GM18505 (cell line): ENCODE results near the gene AP2M1.
"Not testable (repeated sequence)": the region's sequence is repeated elsewhere in the genome, so short reads cannot be mapped to it uniquely, and the experiment has no call there.

Experiments used
- ATAC-seq: cut with Tn5 transposase; IDR thresholded peaks from one replicate; pipeline ENCODE4 v1.9.1; 2021; ENCODE audit not compliant: unreplicated experiment
- POLR2A ChIP-seq: IDR thresholded peaks from 4 replicates; pipeline ENCODE4 v1.6.1; 2011; ENCODE audit warnings: borderline replicate concordance; ENCODE audit not compliant: insufficient read depth, insufficient read length; ENCODE audit errors: extremely low read depth

Gene AP2M1

GRCh38 chr3:184149123-184149522 is 25.5 kb upstream of the AP2M1 start:
- no peak for ATAC-seq
- no peak for TF ChIP-seq POLR2A

- ATAC-seq = not testable (repeated sequence)
These were observed 24.9 kb upstream of the AP2M1 start for GRCh38 chr3:184149770-184150169.

DNA sequence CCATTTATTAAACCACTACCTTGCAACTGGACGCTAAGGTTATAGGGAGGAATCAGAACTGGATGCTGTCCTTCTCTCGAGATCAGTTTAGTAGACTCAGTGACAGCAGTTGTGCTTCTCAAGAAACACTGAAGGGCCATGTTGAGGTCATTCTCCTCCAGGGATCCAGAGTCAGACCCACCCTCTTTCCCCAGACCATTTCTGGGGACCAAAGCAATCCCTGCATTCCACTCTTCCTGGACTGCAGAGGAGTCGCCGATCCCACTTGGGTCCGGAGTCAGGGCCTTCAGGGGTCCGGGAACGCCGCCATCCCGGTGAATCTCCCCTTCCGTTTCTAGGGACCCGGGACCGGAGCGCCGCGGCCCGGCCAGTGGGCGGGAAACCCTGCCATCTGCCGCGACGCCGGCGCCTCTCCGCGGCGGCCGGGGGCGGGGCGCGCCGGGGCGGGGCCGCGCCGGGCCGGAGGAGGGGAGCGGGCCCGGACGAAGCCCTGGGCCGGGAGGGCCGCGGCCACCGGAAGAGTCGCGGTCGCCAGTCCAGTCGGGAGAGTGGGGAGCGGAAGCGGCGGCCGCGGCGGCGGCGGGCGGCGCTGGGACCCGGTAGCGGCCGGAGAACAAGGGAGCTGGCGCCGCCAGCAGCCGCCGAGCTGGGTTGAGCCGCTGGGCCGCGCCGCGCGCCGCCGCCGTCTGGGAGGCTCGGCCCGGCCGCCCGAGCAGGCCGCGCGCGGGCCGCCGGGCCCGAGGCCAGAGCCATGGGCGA is 19.6 kb upstream of the AP2M1 start, which contains the start of gene DVL3:
Gene DVL3, plus strand, starts transcription at position 493 of the 759 bp plus-strand sequence. Its CDS starts 259 bp downstream, at position 752.
- ATAC-seq = peak; percentile 61

DNA sequence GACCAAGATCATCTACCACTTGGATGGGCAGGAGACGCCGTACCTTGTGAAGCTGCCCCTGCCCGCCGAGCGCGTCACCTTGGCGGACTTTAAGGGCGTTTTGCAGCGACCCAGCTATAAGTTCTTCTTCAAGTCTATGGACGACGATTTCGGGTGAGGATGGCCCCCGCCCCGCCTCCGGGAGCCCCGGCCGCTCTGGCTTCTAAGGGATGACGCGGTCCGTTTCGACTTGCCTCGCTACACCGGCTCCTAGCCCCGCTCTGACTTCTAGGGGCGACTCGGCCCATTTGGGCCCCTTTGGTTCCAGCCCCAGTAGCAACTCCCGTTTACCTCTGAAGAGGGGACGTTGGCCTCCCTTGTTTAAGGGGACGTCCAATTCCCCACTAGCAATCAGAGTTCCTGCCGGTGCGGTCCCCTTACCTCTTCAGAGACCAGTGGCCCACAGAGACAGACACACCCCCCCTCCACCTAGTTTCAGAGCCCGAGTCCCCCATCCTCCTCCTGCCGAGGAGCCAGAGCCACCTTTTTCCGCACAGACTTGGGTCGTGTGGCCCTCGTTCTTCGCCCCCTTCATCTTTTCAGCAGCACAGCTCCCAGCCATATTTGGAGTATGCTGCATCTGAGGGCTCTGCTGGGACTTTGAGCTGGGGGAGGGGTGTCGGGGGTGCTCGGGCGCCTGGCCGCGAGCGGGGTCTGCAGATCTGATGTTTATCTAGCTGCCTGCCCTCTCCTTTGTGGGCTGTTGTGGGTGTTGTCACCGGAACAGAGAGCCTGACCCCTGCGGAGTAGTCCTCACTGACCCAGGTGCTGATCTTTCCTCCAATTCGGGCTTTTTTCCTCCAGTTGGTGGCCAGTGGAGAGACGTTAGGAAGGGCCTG is 18.8 kb upstream of the AP2M1 start:
- no peak for TF ChIP-seq POLR2A

More for the DNA sequence above, 19.6 kb upstream of the AP2M1 start, which contains the start of gene DVL3:
- TF ChIP-seq POLR2A = peak; percentile 52

GRCh38 chr3:184156522-184156955 is 18.1 kb upstream of the AP2M1 start:
- no peak for TF ChIP-seq POLR2A
- ATAC-seq = no peak

More for the DNA sequence above, 18.8 kb upstream of the AP2M1 start:
- peak; percentile 31 for ATAC-seq

DNA sequence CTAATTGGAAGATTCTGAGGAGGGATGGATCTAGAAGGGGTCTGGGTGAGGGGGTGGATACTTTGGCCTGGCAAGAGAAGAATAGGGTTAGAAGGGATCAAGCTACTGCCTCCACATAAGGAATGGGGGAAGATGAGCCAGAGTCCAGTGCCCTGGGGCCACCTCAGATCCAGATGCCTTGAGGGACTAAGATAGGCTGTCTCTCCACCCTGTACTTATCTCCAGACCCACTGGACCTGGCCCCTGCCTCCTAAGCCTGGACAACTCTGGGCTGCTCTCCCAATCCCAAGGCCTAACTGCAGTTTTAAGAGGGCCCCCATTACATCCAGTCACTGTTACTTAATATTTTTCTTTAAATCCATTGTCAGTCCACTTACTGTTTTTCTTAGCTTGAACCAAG is 17.4 kb upstream of the AP2M1 start:
- no peak for ATAC-seq
- TF ChIP-seq POLR2A = no peak

GRCh38 chr3:184158404-184158803 is 16.3 kb upstream of the AP2M1 start:
- TF ChIP-seq POLR2A = no peak
- ATAC-seq = no peak

GRCh38 chr3:184160456-184160855 is 14.2 kb upstream of the AP2M1 start:
- no peak for ATAC-seq
- TF ChIP-seq POLR2A = no peak

DNA sequence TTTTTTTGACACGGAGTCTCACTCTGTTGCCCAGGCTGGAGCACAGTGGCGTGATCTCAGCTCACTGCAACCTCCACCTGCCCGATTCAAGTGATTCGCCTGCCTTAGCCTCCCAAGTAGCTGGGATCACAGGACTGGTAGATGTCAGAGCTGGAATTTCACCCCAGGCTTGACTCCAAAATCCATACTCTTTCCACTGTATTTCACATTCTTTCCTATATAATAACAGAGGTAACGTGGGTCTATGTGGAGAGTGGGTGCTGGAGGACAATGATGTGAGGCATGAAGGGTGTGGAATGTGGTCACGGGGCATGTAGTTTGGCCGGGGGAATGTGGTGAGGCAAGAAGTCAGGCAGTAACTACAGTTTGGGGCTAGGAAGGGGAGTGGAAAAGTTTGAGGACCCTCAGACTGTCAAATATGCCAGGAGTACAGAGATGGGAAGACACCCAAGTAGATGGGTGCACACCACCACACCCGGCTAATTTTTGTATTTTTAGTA is 12.0 kb upstream of the AP2M1 start:
- not testable (repeated sequence) for ATAC-seq

DNA sequence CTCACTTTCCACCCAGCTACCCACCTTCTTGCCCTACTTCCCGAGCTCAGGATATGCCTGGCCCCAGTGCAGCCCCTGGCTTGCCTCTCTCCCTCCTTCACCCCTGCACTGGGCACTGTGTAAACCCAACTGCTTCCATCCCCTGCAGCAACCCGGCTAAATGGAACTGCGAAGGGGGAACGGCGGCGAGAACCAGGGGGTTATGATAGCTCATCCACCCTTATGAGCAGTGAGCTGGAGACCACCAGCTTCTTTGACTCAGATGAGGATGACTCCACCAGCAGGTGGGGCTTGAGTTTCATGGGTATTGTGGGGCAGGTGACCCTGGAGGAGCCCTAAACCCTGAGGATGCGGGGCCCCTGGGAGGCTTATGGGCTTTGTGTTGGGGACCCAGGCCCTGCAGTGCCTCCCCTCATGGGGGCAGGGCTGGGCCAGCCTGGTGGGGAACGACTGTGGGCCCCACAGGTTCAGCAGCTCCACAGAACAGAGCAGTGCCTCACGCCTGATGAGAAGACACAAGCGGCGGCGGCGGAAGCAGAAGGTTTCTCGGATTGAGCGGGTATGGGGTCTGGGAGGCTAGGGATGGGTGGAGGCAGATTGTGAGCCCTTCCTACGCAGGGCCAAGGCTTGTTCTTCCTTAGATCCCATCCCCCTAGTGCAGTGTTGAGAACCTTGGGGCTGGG is 9.9 kb upstream of the AP2M1 start:
- ATAC-seq = no peak
- TF ChIP-seq POLR2A = no peak

DNA sequence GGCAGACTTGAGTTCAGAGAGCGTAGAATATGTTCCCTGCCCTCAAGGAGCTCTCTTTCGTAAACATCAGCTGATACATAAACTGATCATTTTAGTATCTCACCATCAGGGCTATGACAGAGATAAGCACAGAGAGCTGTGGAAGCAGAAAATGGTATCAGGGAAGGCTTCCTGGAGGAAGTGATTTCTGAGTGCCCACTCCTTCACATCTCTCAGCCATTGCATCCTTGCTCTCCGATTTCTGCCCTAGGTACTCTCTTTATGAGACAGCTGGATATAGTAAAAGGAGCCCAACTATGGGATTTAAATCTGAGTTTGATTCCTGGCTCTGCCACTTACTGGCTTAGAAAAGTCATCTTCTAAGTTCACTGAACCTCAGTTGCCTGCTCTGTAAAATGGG is 9.1 kb upstream of the AP2M1 start:
- ATAC-seq = no peak
- no peak for TF ChIP-seq POLR2A

GRCh38 chr3:184166671-184167070 is 8.0 kb upstream of the AP2M1 start:
- no peak for ATAC-seq
- no peak for TF ChIP-seq POLR2A

DNA sequence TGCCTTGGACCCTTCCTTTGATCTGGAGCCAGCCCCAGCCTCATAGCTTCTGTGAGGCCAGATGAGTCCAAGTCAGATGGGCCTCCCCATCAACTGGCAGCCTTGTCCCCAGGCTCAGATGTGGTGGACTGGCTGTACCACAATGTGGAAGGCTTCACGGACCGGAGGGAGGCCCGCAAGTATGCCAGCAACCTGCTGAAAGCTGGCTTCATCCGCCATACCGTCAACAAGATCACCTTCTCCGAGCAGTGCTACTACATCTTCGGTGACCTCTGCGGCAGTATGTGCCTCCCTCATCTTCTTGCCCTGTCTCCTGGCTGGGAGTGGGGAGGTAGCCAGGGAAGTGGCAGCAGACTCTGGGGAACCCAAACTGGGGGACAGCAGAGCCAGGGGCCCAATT is 6.9 kb upstream of the AP2M1 start:
- TF ChIP-seq POLR2A = no peak
- ATAC-seq = no peak
